NCI-H2081 (cell line): ENCODE results near the gene TRPC4AP.
"Not testable (repeated sequence)": the region's sequence is repeated elsewhere in the genome, so short reads cannot be mapped to it uniquely, and the experiment has no call there.

Source experiments
- DNase-seq, 2 experiments: peaks; one replicate each; lab custom pipeline; 2025; lab: John Stamatoyannopoulos, UW

Gene TRPC4AP

GRCh38 chr20:35059110-35059509 lies 33.5 kb downstream of the TRPC4AP start:
- DNase-seq = no peak

GRCh38 chr20:35055445-35056276 lies 36.9 kb downstream of the TRPC4AP start:
- DNase-seq = no peak

- DNase-seq = no peak
Observed at GRCh38 chr20:35054814-35055213, 37.8 kb downstream of the TRPC4AP start.

- DNase-seq = not testable (repeated sequence)
Observed at GRCh38 chr20:35052616-35053015, 40.0 kb downstream of the TRPC4AP start.

- no peak for DNase-seq
Observed at GRCh38 chr20:35049776-35050352, 42.7 kb downstream of the TRPC4AP start.

GRCh38 chr20:35048739-35049138 lies 43.9 kb downstream of the TRPC4AP start:
- DNase-seq = no peak

GRCh38 chr20:35042268-35042667 lies 50.3 kb downstream of the TRPC4AP start:
- no peak for DNase-seq

- DNase-seq = no peak
Observed at GRCh38 chr20:35040646-35041045, 52.0 kb downstream of the TRPC4AP start.

GRCh38 chr20:35039846-35040489 lies 52.6 kb downstream of the TRPC4AP start:
- DNase-seq = no peak

GRCh38 chr20:35039146-35039545 lies 53.5 kb downstream of the TRPC4AP start:
- no peak for DNase-seq

GRCh38 chr20:35034145-35034544 lies 58.5 kb downstream of the TRPC4AP start:
- no peak for DNase-seq

GRCh38 chr20:35030136-35030535 lies 62.5 kb downstream of the TRPC4AP start:
- DNase-seq = no peak

GRCh38 chr20:35027301-35027700 lies 65.3 kb downstream of the TRPC4AP start:
- DNase-seq = no peak

- DNase-seq = no peak
Observed at GRCh38 chr20:35025116-35025515, 67.5 kb downstream of the TRPC4AP start.

GRCh38 chr20:35023624-35024023 lies 69.0 kb downstream of the TRPC4AP start:
- no peak for DNase-seq

- DNase-seq = no peak
Observed at GRCh38 chr20:35021831-35022230, 70.8 kb downstream of the TRPC4AP start.

- DNase-seq = no peak
Observed at GRCh38 chr20:35021063-35021462, 71.5 kb downstream of the TRPC4AP start.

- no peak for DNase-seq
Observed at GRCh38 chr20:35020108-35020928, 72.3 kb downstream of the TRPC4AP start.

GRCh38 chr20:35018590-35019371 lies 73.8 kb downstream of the TRPC4AP start:
- no peak for DNase-seq

GRCh38 chr20:35017099-35017835 lies 75.3 kb downstream of the TRPC4AP start:
- no peak for DNase-seq

- DNase-seq = no peak
Observed at GRCh38 chr20:35015863-35016193, 76.8 kb downstream of the TRPC4AP start.
